Measurements from ENCODE around the gene LMO4. TPM values are rescaled to one million over a fixed set of nuclear protein-coding genes. Genes with fewer than 3 reads are reported as not detected.

LMO4 gene
- total RNA-seq, 2 donors from 2014 or later: 23.6 to 24.1 TPM

GRCh38 chr1:87300628-87301027 is 28.1 kb upstream of the LMO4 start:
- intact Hi-C loops (cut with DNase I): no loop called here
- Histone ChIP-seq H3K4me3 (no peak overlapping the region), H3K36me3 (no peaks in the 10 kb centered on the region), H3K9me3 (no peaks in the 10 kb centered on the region), H3K27me3 (no peaks in the 10 kb centered on the region), H3K9ac (ENCODE audit: low read depth in 2 of 2, low read length in 2 of 2) (no peak overlapping the region), H3K27ac (no peak overlapping the region), H3K4me1 (no peaks in the 10 kb centered on the region)
- DNase-seq: no peak
- no peak for TF ChIP-seq CTCF (IDR thresholded peaks at IDR 0.05)

- no peaks in the 10 kb centered on the region for H3K36me3 ChIP-seq
- H3K27me3 ChIP-seq: no peaks in the 10 kb centered on the region
- H3K4me3 ChIP-seq: no peak overlapping the region
- no peak for TF ChIP-seq CTCF (IDR thresholded peaks at IDR 0.05)
- DNase-seq: no peak
- no peaks in the 10 kb centered on the region for H3K9me3 ChIP-seq
- intact Hi-C loops (cut with DNase I): no loop called here
- no peaks in the 10 kb centered on the region for H3K4me1 ChIP-seq
- H3K9ac ChIP-seq (ENCODE audit: low read depth in 2 of 2, low read length in 2 of 2): no peak overlapping the region
- H3K27ac ChIP-seq: no peak overlapping the region
Observed at GRCh38 chr1:87305151-87305550, 23.5 kb upstream of the LMO4 start.

GRCh38 chr1:87305762-87306161 is 22.9 kb upstream of the LMO4 start:
- Histone ChIP-seq H3K36me3 (no peaks in the 10 kb centered on the region), H3K4me1 (no peaks in the 10 kb centered on the region), H3K4me3 (no peak overlapping the region), H3K27ac (no peak overlapping the region), H3K27me3 (no peaks in the 10 kb centered on the region), H3K9ac (ENCODE audit: low read depth in 2 of 2, low read length in 2 of 2) (no peak overlapping the region), H3K9me3 (no peaks in the 10 kb centered on the region)
- intact Hi-C loops (cut with DNase I): no loop called here
- TF ChIP-seq CTCF (IDR thresholded peaks at IDR 0.05): no peak
- DNase-seq: no peak

GRCh38 chr1:87307306-87307705 is 21.4 kb upstream of the LMO4 start:
- intact Hi-C loops (cut with DNase I): no loop called here
- no peaks in the 10 kb centered on the region for H3K36me3 ChIP-seq

GRCh38 chr1:87307931-87308330 is 20.7 kb upstream of the LMO4 start:
- Histone ChIP-seq H3K36me3 (no peaks in the 10 kb centered on the region), H3K9ac (ENCODE audit: low read depth in 2 of 2, low read length in 2 of 2) (no peak overlapping the region), H3K4me3 (no peak overlapping the region), H3K27me3 (no peaks in the 10 kb centered on the region), H3K4me1 (no peaks in the 10 kb centered on the region), H3K9me3 (no peaks in the 10 kb centered on the region), H3K27ac (no peak overlapping the region)
- no peak for TF ChIP-seq CTCF (IDR thresholded peaks at IDR 0.05)
- no peak for DNase-seq
- intact Hi-C loops (cut with DNase I): no loop called here

More at GRCh38 chr1:87307306-87307705, 21.4 kb upstream of the LMO4 start:
- no peak overlapping the region for H3K27ac ChIP-seq
- H3K27me3 ChIP-seq: no peaks in the 10 kb centered on the region
- no peaks in the 10 kb centered on the region for H3K4me1 ChIP-seq
- H3K4me3 ChIP-seq: no peak overlapping the region
- no peak overlapping the region for H3K9ac ChIP-seq (ENCODE audit: low read depth in 2 of 2, low read length in 2 of 2)
- no peak for TF ChIP-seq CTCF (IDR thresholded peaks at IDR 0.05)
- DNase-seq: no peak
- no peaks in the 10 kb centered on the region for H3K9me3 ChIP-seq

GRCh38 chr1:87314091-87314490 is 14.6 kb upstream of the LMO4 start:
- no peak for DNase-seq
- Histone ChIP-seq H3K36me3 (no peaks in the 10 kb centered on the region), H3K4me3 (no peak overlapping the region), H3K4me1 (no peaks in the 10 kb centered on the region), H3K9ac (ENCODE audit: low read depth in 2 of 2, low read length in 2 of 2) (no peak overlapping the region), H3K9me3 (no peaks in the 10 kb centered on the region), H3K27ac (no peak overlapping the region), H3K27me3 (no peaks in the 10 kb centered on the region)
- TF ChIP-seq CTCF (IDR thresholded peaks at IDR 0.05): no peak
- intact Hi-C loops (cut with DNase I): no loop called here

Measured in colonic mucosa (tissue), 4 donors.